GM12878 (cell line): ENCODE results near the gene SEL1L3. TPM values are rescaled to one million over a fixed set of nuclear protein-coding genes. Genes with fewer than 3 reads are reported as not detected.

ENCODE experiments used
- ATAC-seq: fragments of 200-7000 bp; cut with Tn5 transposase; 3 replicates; pipeline ENCODE4 v1.9.1; 2020; ENCODE audit warnings: mild to moderate bottlenecking, moderate library complexity
- BruUV-seq: library from RNA; stranded (reverse); fragments of 400-500 nt; replicated peaks from 2 replicates; lab custom pipeline; 2021; lab: Mats Ljungman, UMichigan
- CTCF ChIA-PET: fragments of 300-600 bp; sonication (Branson Sonifier 250); formaldehyde crosslinking; extraction: SDS; loops from one replicate; lab custom pipeline; 2021; ENCODE audit warnings: inconsistent platforms; lab: Yijun Ruan, JAX
- POLR2A ChIA-PET: fragments of 350-600 bp; formaldehyde crosslinking; extraction: SDS; loops from one replicate; lab custom pipeline; 2021; ENCODE audit warnings: inconsistent platforms; lab: Charles Lee
- RAD21 ChIA-PET: fragments of 300-600 bp; sonication (Branson Sonifier 250); formaldehyde crosslinking; loops from one replicate; lab custom pipeline; 2023; ENCODE audit warnings: antibody characterized with exemption; ENCODE audit not compliant: unreplicated experiment; lab: Charles Lee
- SMC1A ChIA-PET: fragments of 300-600 bp; sonication (Branson Sonifier 250); formaldehyde crosslinking; loops from one replicate; lab custom pipeline; 2023; ENCODE audit not compliant: unreplicated experiment, uncharacterized antibody; lab: Charles Lee
- DNase-seq: peaks from one replicate; pipeline ENCODE4 v3.0.0-alpha.2; 2011; ENCODE audit warnings: low read depth, low spot score
- FAIRE-seq: peaks from 3 replicates; lab custom pipeline; 2011; peaks lifted over from hg19 to GRCh38; lab: Jason Lieb, UNC
- H2AFZ ChIP-seq: 2 replicates; pipeline ENCODE4 v1.6.0; 2011; ENCODE audit warnings: low read depth, low read length, control low read depth; ENCODE audit not compliant: control insufficient read depth
- H3K27ac ChIP-seq: 2 replicates; pipeline ENCODE4 v1.5.1; 2011; ENCODE audit warnings: control low read depth; ENCODE audit not compliant: control insufficient read depth, insufficient read depth
- H3K27me3 ChIP-seq, 2 experiments: replicated peaks in 1 of 2; 2 replicates each; pipeline versions ENCODE4 v1.6.0 to v1.6.1; 2011; ENCODE audit warnings: low read length in 1 of 2; ENCODE audit not compliant: control insufficient read depth in 2 of 2, insufficient read depth in 2 of 2
- H3K36me3 ChIP-seq, 2 experiments: 2 replicates each; pipeline ENCODE4 v1.5.1; 2011; ENCODE audit warnings: low read length in 1 of 2; ENCODE audit not compliant: control insufficient read depth in 2 of 2, insufficient read depth in 2 of 2
- H3K4me1 ChIP-seq: 2 replicates; pipeline ENCODE4 v1.6.1; 2011; ENCODE audit warnings: mild to moderate bottlenecking, low read length, moderate library complexity, mixed read lengths; ENCODE audit not compliant: control insufficient read depth, insufficient read depth
- H3K4me2 ChIP-seq: 2 replicates; pipeline ENCODE4 v1.6.0; 2011; ENCODE audit warnings: control low read depth; ENCODE audit not compliant: control insufficient read depth, insufficient read depth
- H3K4me3 ChIP-seq: fragments of 200-600 bp; sonication (generic); 2 replicates; pipeline ENCODE4 v1.5.1; 2016
- H3K79me2 ChIP-seq: 2 replicates; pipeline ENCODE4 v1.6.0; 2011; ENCODE audit warnings: low read length; ENCODE audit not compliant: control insufficient read depth, insufficient read depth
- H3K9ac ChIP-seq: 2 replicates; pipeline ENCODE4 v1.8.0; 2011; ENCODE audit warnings: low read length, control low read depth, mixed read lengths; ENCODE audit not compliant: control insufficient read depth, insufficient read depth
- H3K9me3 ChIP-seq: replicated peaks from 3 replicates; pipeline ENCODE4 v1.5.1; 2011; ENCODE audit warnings: mild to moderate bottlenecking, low read length; ENCODE audit not compliant: control insufficient read depth, insufficient read depth
- H4K20me1 ChIP-seq: 2 replicates; pipeline ENCODE4 v1.6.0; 2011; ENCODE audit not compliant: control insufficient read depth, insufficient read depth
- ATF3 ChIP-seq: IDR thresholded peaks from 2 replicates; pipeline ENCODE4 v1.6.1; 2011; ENCODE audit warnings: low read depth, mild to moderate bottlenecking, low read length, moderate library complexity, borderline replicate concordance; ENCODE audit errors: extremely low read depth
- BHLHE40 ChIP-seq, 2 experiments: fragments of 450-650 bp in 1 of 2; IDR thresholded peaks; 2 replicates each; pipeline ENCODE4 v1.6.1; 2011 to 2017; ENCODE audit warnings: low read depth in 2 of 2, borderline replicate concordance in 1 of 2, improper control_type of control experiment in 1 of 2, low read length in 1 of 2, mild to moderate bottlenecking in 1 of 2
- CHD1 ChIP-seq: IDR thresholded peaks from 2 replicates; pipeline ENCODE4 v1.6.1; 2012; ENCODE audit warnings: low read depth, low read length, improper control_type of control experiment
- ESRRA ChIP-seq: IDR thresholded peaks from 2 replicates; pipeline ENCODE4 v1.6.1; 2012; ENCODE audit warnings: mild to moderate bottlenecking, low read length, improper control_type of control experiment
- EZH2 ChIP-seq: IDR thresholded peaks from 2 replicates; pipeline ENCODE4 v1.6.1; 2012; ENCODE audit warnings: low read depth, mild to moderate bottlenecking, control low read depth, inconsistent platforms, low read length, borderline replicate concordance; ENCODE audit not compliant: control insufficient read depth
- FOS ChIP-seq: IDR thresholded peaks from 3 replicates; pipeline ENCODE4 v1.6.1; 2011; ENCODE audit warnings: borderline replicate concordance; ENCODE audit not compliant: insufficient read length; ENCODE audit errors: extremely low read depth
- GATAD2B ChIP-seq: fragments of 450-650 bp; conservative IDR thresholded peaks from 2 replicates; pipeline ENCODE4 v1.6.1; 2017; ENCODE audit warnings: low read depth, mild to moderate bottlenecking, moderate library complexity
- HDAC6 ChIP-seq: fragments of 200-600 bp; sonication (generic); IDR thresholded peaks from one replicate; pipeline ENCODE4 v1.8.0; 2017; ENCODE audit warnings: antibody characterized with exemption; ENCODE audit not compliant: unreplicated experiment
- MXI1 ChIP-seq: fragments of 150-350 bp; IDR thresholded peaks from 2 replicates; pipeline ENCODE4 v1.6.1; 2011; ENCODE audit warnings: low read depth, mild to moderate bottlenecking, inconsistent platforms, low read length, improper control_type of control experiment
- NBN ChIP-seq: fragments of 450-650 bp; IDR thresholded peaks from 2 replicates; pipeline ENCODE4 v1.6.1; 2016
- NFXL1 ChIP-seq: fragments of 450-650 bp; IDR thresholded peaks from 2 replicates; pipeline ENCODE4 v1.6.1; 2017; ENCODE audit warnings: antibody characterized with exemption, mild to moderate bottlenecking, borderline replicate concordance
- PML ChIP-seq: IDR thresholded peaks from 2 replicates; pipeline ENCODE4 v1.6.1; 2012; ENCODE audit warnings: low read length, inconsistent platforms
- POLR2AphosphoS5 ChIP-seq: IDR thresholded peaks from 2 replicates; pipeline ENCODE4 v1.6.1; 2011; ENCODE audit warnings: mild to moderate bottlenecking, low read length, inconsistent platforms
- RB1 ChIP-seq: fragments of 450-650 bp; formaldehyde crosslinking; IDR thresholded peaks from 2 replicates; pipeline ENCODE4 v1.6.1; 2017; ENCODE audit warnings: mild to moderate bottlenecking, borderline replicate concordance
- RCOR1 ChIP-seq: conservative IDR thresholded peaks from 2 replicates; pipeline ENCODE4 v1.6.1; 2012; ENCODE audit warnings: low read depth, low read length, improper control_type of control experiment
- SIX5 ChIP-seq: IDR thresholded peaks from 2 replicates; pipeline ENCODE4 v1.6.1; 2011; ENCODE audit warnings: mild to moderate bottlenecking, low read depth, low read length, moderate library complexity; ENCODE audit not compliant: severe bottlenecking
- ZNF384 ChIP-seq: IDR thresholded peaks from 2 replicates; pipeline ENCODE4 v1.6.1; 2012; ENCODE audit warnings: low read depth, mild to moderate bottlenecking, low read length, improper control_type of control experiment, borderline replicate concordance
- ZZZ3 ChIP-seq: IDR thresholded peaks from 2 replicates; pipeline ENCODE4 v1.6.1; 2011; ENCODE audit warnings: low read depth; ENCODE audit not compliant: control insufficient read depth, insufficient read length
- WGBS: methylation state at CpG from one replicate; pipeline ENCODE4 v1.1.6; 2016; ENCODE audit warnings: low lambda C conversion rate; ENCODE audit not compliant: insufficient replicate concordance, insufficient coverage; ENCODE audit errors: missing lambda C conversion rate; 5-methylcytosine and 5-hydroxymethylcytosine counted together
- in situ Hi-C: fragments of 300-500 bp; cut with MboI; formaldehyde crosslinking; loops from 9 replicates; pipeline ENCODE4 v1.14.3; 2018; ENCODE audit warnings: mixed read lengths
- intact Hi-C: fragments of 100-400 bp; cut with micrococcal nuclease; formaldehyde crosslinking; loops from one replicate; pipeline ENCODE4 v1.14.2; 2022; ENCODE audit not compliant: unreplicated experiment
- polyA plus RNA-seq, 11 experiments: library from polyadenylated mRNA; depleted of rRNA in 4 of 11; unstranded in 6 of 11; stranded (reverse) in 5 of 11; fragments of >200 nt; fragmentation: Nextera tagmentation in 4 of 11; fragmentation: Illumina TruSeq in 1 of 11; extraction: Ambion mirVana in 4 of 11; extraction: Trizol in 1 of 11; gene quantifications; 1 replicate in 1 of 11; 2 replicates in 10 of 11; pipeline versions ENCODE4 v1.2.1 to v1.2.3, GENCODE V29; 2011 to 2016; ENCODE audit warnings: inconsistent platforms in 2 of 11, missing spikeins in 2 of 11, low read depth in 1 of 11
- total RNA-seq, 4 experiments: library from RNA; depleted of rRNA in 3 of 4; stranded (reverse); fragments of >200 nt in 3 of 4; fragmentation: Illumina TruSeq in 1 of 4; extraction: Trizol in 1 of 4; gene quantifications; 2 replicates each; pipeline versions ENCODE4 v1.2.1 to v1.2.3, GENCODE V29; 2013 to 2021

Gene SEL1L3
- total and polyA plus RNA-seq, 10 of the 15 experiments (the other 5 are each of a cell fraction or from before 2014, with no cell fraction given): 20.4 to 82.2 (median 47.3) TPM

DNA sequence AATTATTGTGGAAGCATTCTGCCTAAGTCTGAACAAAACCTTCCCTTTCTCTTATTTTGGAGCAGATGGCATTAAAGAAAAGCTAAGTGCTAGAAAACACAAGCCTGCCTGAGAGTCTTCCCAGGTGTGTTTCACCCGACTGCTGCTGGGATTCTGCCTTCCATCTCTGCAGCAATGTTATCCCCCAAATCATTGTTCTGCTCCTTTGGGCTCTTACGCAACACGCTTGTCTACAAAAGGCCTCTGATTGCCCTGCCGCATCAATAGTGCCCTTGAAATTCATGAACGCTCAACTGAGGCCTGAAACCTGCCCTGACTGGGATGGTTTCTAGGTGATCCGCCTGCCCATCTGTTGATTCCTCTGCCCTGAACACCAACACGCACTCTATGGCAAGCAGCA lies 80.3 kb downstream of the SEL1L3 start:
- H3K4me3 ChIP-seq: no peak overlapping the region
- intact Hi-C loops (no loop called here), in situ Hi-C loops (no loop called here)
- no peaks in the 10 kb centered on the region for H3K4me1 ChIP-seq
- no peak overlapping the region for H3K4me2 ChIP-seq
- 71% methylated on average over 7 of the region's 7 CpGs for WGBS
- ChIA-PET POLR2A (no interaction called here), CTCF (interaction anchor here (0.7 to 2.1 kb wide), 2 partner anchors 10 to 15 kb away, joined by 3 to 6 read pairs; no protein-coding TSS in a partner anchor), RAD21 (interaction anchor here (0.6 kb wide), 1 partner anchor 603 kb away, joined by 3 read pairs; no protein-coding TSS in a partner anchor), SMC1A (interaction anchor here (0.5 to 0.9 kb wide), 3 partner anchors 18 to 469 kb away, joined by 3 to 4 read pairs (median 3); no protein-coding TSS in a partner anchor)
- H2AFZ ChIP-seq: no peak overlapping the region
- no peak overlapping the region for H3K27ac ChIP-seq
- H3K27me3 ChIP-seq: no peaks in the 10 kb centered on the region
- H3K9me3 ChIP-seq: no peaks in the 10 kb centered on the region
- TF ChIP-seq BHLHE40 (IDR thresholded peaks at IDR 0.05; ENCODE audit: borderline replicate concordance in 1 of 2, low read depth in 2 of 2, low read length in 1 of 2): no peak
- no peak for TF ChIP-seq POLR2AphosphoS5
- no peak for TF ChIP-seq ATF3
- TF ChIP-seq GATAD2B: no peak
- TF ChIP-seq FOS: no peak
- TF ChIP-seq HDAC6: no peak
- TF ChIP-seq, all 136 proteins: peak for 0
- Histone ChIP-seq H3K36me3 (peaks cover 0 to 9% of the 10 kb centered on the region in 2 experiments; a peak in 1 of 4 replicates), H3K9ac (no peak overlapping the region), H3K79me2 (no peaks in the 10 kb centered on the region), H4K20me1 (no peaks in the 10 kb centered on the region)
- BruUV-seq: no TSS peak
- ATAC-seq (no peak), FAIRE-seq (no peak), DNase-seq (no peak)

DNA sequence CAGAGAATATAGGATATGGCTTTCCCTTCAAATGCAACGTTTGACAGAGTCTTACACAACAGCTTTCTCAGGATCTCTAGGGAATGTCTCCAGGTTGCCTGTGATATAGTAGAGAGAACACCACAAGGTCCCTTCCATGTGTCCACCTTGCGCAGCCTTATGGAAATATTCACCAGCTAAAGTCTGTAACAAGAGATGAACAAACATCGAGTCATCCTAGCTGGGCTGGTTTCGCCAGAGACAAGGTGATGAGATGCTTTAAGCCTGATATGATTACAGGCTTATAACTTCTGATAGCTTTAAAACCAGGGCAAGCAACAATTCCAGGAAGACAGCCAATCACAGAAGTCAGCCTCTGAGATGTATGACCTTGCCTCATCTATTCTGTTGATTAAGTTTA lies 83.8 kb downstream of the SEL1L3 start:
- ChIA-PET SMC1A (no interaction called here), CTCF (interaction anchor here (1.0 kb wide), 1 partner anchor 11 kb away, joined by 4 read pairs; no protein-coding TSS in a partner anchor), POLR2A (no interaction called here)
- Histone ChIP-seq H3K79me2 (no peaks in the 10 kb centered on the region), H3K4me3 (no peak overlapping the region), H3K27me3 (no peaks in the 10 kb centered on the region), H4K20me1 (no peaks in the 10 kb centered on the region), H3K4me1 (no peaks in the 10 kb centered on the region), H3K4me2 (no peak overlapping the region), H2AFZ (no peak overlapping the region), H3K27ac (no peak overlapping the region), H3K36me3 (peaks cover 0 to 7% of the 10 kb centered on the region in 2 experiments; a peak in 2 of 4 replicates)
- in situ Hi-C loops: loop anchor here (5.0 kb wide), 1 partner anchor 337 kb away; no protein-coding TSS in a partner anchor
- no peak for ATAC-seq
- no TSS peak for BruUV-seq
- intact Hi-C loops: no loop called here
- TF ChIP-seq NFXL1 (no peak), ESRRA (no peak), ZZZ3 (no peak), ZNF384 (no peak), PML (no peak), SIX5 (no peak), CHD1 (no peak), MXI1 (no peak), NBN (no peak), RCOR1 (no peak), RB1 (no peak), EZH2 (no peak)
- TF ChIP-seq, all 136 proteins: peak for 0
- RAD21 ChIA-PET: no interaction called here
- no peaks in the 10 kb centered on the region for H3K9me3 ChIP-seq
- FAIRE-seq (no peak), DNase-seq (no peak)
- WGBS: 89% methylated on average over 4 of the region's 4 CpGs
- H3K9ac ChIP-seq: no peak overlapping the region
